ENCODE data around the gene ZNF804A.

ZNF804A gene

DNA sequence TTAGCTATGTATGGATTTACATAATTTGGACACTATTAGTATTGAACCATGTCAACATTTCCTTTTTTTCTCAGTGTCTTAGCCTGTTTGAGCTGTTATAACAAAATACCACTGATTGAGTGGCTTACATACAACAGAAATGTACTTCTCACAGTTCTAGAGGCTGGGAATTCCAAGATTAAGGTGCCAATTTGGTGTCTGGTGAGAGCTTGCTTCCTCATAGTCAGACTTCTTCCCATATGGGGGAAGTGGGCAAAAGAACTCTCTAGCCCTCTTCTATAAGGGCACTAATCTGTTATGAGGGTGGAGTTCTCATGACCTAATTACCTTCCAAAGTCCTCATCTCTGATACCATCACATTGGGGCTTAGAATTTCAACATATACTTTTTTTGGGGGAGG is 12.6 kb downstream of the ZNF804A start:
- no peak for DNase-seq (ENCODE audit: low read depth, low spot score)

DNA sequence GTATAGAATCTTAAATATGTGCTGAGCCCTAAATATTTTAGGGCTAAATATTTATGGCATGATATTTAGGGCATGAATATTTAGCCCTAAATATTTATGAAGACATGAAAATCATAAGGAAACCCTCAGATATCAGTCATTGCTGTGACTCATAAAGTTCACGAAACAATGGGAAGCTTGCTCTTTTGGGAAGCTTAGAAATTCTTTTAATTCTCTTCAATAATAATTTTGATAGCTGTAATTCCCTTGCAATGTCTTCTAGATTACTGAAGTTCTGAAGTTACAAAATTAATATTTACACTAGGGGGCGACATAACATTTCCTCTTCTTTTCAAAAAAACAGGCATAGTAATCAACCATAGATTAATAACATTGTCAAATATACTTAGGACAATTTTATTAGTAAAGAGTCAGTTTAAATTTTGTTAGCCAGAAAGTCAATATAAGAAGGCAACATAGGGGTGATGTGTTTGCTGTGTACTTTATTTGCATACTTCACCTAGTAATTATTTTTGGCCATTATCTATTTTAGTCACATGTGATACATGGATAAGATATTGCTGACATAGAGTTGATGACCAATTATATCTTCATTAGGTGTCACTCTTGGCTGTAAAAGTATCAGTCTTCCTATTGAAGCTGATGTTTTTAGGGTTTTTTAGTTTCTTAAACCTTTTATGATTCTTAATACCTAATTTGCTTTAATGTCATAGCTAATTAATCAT is 13.2 kb downstream of the ZNF804A start:
- no peak for DNase-seq (ENCODE audit: low read depth, low spot score)

GRCh38 chr2:184620367-184620766 is 22.0 kb downstream of the ZNF804A start:
- DNase-seq (ENCODE audit: low read depth, low spot score) = no peak

- DNase-seq (ENCODE audit: low read depth, low spot score) = no peak
Observed at GRCh38 chr2:184624311-184624710, 26.0 kb downstream of the ZNF804A start.

- no peak for DNase-seq (ENCODE audit: low read depth, low spot score)
Observed at GRCh38 chr2:184628051-184628450, 29.7 kb downstream of the ZNF804A start.

DNA sequence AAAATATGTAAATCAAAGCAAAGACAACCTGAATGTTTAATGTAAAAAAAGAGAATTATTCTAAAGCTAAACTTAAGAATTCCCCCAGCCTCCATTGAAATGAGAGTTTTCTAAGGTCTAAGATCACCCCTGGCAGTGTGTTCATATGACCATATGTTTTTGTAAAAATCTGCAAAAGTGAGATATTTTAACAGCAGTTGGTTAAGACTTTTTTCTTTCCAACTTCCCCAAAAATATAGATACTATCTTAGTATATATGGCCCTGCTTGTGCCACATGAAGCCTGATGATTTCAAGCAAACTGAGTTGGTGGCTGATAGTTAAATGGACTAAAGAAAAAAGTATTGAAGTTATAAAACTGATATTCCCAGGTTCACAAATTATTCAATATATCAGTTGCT is 35.4 kb downstream of the ZNF804A start:
- DNase-seq (ENCODE audit: low read depth, low spot score) = no peak

GRCh38 chr2:184637781-184638180 is 39.5 kb downstream of the ZNF804A start:
- DNase-seq (ENCODE audit: low read depth, low spot score) = no peak

DNA sequence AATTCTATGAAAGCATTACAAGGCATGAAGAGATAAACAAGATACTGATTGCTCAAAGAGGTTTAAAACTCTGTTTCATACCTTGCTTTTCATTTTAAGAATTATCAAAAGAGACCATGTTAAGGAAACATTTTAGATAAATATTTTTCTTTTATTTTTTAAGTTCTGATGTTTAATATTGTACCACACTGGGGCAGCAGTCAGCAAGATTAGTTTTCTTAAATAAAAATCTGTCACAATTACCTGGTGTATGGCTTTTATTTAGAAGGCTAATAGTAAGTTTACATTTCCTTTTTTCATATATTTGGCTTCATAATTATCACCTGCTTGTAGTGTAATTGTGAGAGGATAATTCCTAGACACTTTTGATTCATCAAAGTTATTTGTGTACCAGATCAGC is 46.4 kb downstream of the ZNF804A start:
- DNase-seq (ENCODE audit: low read depth, low spot score) = no peak

GRCh38 chr2:184646177-184646576 is 47.8 kb downstream of the ZNF804A start:
- DNase-seq (ENCODE audit: low read depth, low spot score) = no peak

DNA sequence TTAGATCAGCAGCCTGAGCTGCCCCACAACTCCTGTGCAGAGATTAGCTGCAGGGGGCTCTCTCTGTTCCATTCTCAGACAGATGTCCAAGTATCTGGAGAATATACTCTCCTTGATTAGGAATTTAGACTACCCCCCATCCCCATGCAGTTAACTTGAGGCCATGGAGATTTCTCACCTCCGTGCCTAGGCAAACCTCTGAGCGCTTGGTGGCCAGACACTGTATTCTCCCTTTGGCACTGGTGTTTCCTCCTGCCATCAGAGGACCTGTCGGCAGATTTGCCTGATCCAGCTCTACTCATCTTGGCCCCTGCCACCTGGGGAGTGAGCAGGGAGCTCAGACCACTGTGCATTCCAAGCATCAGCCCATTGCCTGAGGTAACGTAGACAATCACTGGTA is 48.3 kb downstream of the ZNF804A start:
- no peak for DNase-seq (ENCODE audit: low read depth, low spot score)

DNA sequence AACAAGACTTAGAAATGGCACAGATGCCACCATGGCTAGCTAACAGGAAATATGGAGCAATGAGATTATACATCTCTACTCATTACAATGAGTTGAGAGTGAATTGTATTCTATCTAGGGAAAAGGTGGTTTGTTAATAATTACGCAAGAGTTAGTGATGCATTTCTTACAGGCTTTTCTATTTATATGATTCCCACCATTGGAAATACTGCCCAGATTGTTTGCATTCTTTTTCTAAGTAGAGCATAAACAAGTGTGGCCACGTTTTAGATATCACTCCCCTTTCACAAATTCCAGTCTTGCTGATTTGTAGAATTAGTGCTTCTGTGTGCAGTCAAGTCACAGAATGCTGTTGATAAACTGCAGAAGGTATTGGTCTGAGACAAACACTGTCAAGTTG is 56.6 kb downstream of the ZNF804A start:
- no peak for DNase-seq (ENCODE audit: low read depth, low spot score)

- DNase-seq (ENCODE audit: low read depth, low spot score) = no peak
Observed at GRCh38 chr2:184677171-184677570, 78.8 kb downstream of the ZNF804A start.

DNA sequence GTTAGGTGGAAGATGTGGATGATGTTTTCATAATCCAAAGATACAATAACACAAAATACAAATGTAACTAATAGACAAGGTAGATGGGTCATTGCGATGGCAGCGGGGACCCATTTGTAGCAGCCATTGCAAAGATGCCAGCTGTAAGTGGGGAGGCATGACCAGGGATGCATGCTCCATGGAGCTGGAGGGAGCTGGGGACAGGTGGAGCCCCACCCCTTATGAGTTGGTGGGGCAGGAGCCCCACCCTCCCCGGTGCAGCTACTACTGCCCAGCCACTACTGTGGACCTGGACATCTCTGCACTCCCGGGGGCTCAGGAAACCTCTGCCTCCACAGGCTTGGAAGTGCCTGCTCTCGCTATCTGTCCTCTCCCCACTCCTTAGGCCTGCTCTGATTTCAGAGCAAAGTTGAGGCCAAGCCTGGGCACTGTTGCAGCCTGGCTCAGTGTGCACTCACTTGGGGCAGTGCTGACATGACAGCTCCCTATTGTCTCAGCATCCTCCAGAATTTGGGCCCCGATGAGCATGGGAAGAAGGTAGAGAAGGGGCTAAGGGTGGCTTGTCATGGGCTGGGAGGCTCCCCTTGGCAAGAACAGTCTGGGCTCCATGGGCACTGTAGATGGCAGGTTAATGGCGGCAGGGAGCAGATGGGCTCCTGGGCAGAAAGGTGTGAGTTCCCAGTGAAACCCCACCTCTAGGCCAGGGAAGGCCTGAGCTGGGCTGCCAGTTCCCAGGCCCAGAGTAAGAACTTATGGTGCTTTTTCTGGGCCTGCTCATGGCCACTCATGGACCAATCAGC is 81.1 kb downstream of the ZNF804A start:
- DNase-seq (ENCODE audit: low read depth, low spot score) = no peak

- DNase-seq (ENCODE audit: low read depth, low spot score) = no peak
Observed at GRCh38 chr2:184680825-184681224, 82.5 kb downstream of the ZNF804A start.

- no peak for DNase-seq (ENCODE audit: low read depth, low spot score)
Observed at GRCh38 chr2:184681642-184682321, 83.5 kb downstream of the ZNF804A start.

GRCh38 chr2:184683911-184684310 is 85.6 kb downstream of the ZNF804A start:
- no peak for DNase-seq (ENCODE audit: low read depth, low spot score)

- no peak for DNase-seq (ENCODE audit: low read depth, low spot score)
Observed at GRCh38 chr2:184685999-184686841, 87.9 kb downstream of the ZNF804A start.

DNA sequence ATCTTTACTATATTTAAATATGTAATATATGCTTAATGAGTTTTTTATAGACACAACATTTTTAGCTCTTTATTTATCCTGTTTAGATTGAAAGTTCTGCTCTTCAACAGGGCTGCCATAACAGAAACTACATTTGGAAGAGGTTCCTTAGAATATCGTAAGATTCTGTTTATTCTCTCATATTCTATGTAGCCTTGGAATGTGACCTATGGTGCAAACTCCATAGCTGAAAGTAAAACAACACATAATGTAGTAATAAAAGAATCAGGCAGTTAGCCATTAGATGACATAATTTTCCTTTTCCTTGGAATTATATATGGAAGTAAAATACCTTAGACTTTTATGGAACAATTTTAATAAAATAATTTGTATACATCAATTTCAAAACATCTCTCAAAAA is 91.3 kb downstream of the ZNF804A start:
- no peak for DNase-seq (ENCODE audit: low read depth, low spot score)

DNA sequence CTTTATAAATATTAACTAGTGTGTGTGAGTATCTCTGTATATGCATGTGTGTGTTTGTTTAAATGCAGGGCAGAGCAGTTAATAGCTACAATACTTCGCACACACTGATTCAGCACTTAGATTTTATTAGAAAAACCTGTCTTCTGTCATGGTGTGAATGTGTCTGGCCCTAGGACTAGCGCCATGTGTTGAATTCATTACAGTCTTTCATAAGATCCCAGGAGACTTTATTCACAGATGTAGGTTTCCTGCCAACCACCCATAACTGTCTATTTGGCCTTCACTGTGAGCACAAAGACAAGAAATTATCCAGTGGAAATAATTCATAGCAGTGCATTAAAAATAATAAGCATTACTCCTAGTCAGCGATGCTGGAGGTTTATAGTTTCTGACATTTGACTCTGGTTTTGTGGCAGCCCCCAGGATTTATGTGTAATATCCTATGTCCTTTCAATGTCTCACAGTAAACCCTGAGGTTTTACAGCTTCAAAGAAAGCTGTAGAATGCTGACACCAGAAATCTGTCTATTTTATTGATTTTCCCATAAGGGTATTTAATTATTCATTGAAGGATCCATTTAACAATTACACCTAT is 93.9 kb downstream of the ZNF804A start:
- DNase-seq (ENCODE audit: low read depth, low spot score) = no peak

DNA sequence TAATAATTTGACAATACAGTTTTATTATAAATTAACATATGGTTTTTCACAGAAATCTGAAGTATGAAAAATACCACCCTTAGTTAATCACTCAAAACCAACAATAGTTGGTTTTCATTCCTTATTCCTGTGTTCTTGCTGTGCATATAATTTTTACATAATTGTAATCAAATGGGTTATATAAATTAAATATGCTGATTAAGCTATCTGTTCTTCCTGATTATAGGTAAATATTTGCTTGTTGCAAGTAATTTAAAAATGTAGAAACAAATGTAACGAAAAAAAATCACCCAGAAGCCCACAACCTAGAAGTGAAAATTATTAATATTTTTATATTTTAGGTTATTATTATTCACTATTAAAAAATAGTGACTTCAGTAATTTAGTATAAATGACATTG is 98.3 kb downstream of the ZNF804A start:
- no peak for DNase-seq (ENCODE audit: low read depth, low spot score)

DNA sequence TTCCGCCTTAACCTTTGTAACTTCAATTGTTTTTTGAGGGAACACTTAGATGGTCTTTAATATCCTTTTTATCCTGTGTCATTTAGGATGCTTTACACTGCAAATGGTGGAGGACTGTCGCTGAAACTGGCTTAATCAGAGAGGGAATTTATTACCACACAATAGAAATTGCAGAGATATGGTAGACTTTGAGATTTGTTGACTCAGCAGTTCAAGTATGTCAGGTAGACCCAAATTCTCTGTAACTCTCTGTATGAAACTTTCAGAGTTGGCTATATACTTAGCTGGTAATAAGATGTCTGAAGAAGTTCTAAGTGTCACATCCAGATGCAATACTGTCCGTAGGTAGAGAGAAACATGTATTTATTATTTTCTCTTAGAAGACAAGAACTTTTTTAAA is 100.1 kb downstream of the ZNF804A start:
- DNase-seq (ENCODE audit: low read depth, low spot score) = no peak

Measured in activated CD4-positive, CD25-positive, alpha-beta regulatory T cell treated with anti-CD3 and anti-CD28 coated beads, Interleukin-2, amount 50 U/mL, for 16 hours (primary cell).